ENCODE results near the gene DPYSL5.
"Not testable (repeated sequence)": the region's sequence is repeated elsewhere in the genome, so short reads cannot be mapped to it uniquely, and the experiment has no call there.

DPYSL5 gene, protein sequence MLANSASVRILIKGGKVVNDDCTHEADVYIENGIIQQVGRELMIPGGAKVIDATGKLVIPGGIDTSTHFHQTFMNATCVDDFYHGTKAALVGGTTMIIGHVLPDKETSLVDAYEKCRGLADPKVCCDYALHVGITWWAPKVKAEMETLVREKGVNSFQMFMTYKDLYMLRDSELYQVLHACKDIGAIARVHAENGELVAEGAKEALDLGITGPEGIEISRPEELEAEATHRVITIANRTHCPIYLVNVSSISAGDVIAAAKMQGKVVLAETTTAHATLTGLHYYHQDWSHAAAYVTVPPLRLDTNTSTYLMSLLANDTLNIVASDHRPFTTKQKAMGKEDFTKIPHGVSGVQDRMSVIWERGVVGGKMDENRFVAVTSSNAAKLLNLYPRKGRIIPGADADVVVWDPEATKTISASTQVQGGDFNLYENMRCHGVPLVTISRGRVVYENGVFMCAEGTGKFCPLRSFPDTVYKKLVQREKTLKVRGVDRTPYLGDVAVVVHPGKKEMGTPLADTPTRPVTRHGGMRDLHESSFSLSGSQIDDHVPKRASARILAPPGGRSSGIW

GRCh38 chr2:26847655-26848335 is at the start of gene DPYSL5:
Gene DPYSL5, plus strand, starts transcription at chr2:26848132. Its CDS starts 50,368 bp downstream, at chr2:26898500.
- DNase-seq, result peak in 1 of 2 experiments; percentile 22

GRCh38 chr2:26801328-26801727 is 46.6 kb upstream of the DPYSL5 start:
- DNase-seq, result no peak

- DNase-seq, result no peak
Observed at GRCh38 chr2:26801796-26802195, 46.1 kb upstream of the DPYSL5 start.

DNA sequence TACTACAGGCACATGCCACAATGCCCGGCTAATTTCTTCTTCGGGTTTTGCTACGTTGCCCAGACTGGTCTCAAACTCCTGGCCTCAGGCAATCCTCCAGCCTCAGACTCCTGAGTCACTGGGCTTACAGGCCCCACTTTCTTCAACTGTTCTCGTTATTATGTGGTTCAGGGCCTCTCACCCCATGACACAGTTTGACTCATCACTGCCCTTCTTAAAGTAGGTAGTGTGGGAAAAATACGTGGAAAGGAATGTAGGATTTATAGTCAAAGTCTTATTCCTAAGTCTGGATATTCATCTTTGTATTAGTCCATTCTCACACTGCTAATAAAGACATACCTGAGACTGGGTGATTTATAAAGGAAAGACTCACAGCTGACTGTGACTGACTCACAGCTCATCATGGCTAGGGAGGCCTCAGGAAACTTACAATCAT is 42.7 kb upstream of the DPYSL5 start:
- no peak for DNase-seq

GRCh38 chr2:26807788-26808460 is 40.0 kb upstream of the DPYSL5 start:
- DNase-seq, result no peak

GRCh38 chr2:26809211-26809610 is 38.7 kb upstream of the DPYSL5 start:
- DNase-seq, result no peak

GRCh38 chr2:26809876-26810577 is 37.9 kb upstream of the DPYSL5 start:
- no peak for DNase-seq

DNA sequence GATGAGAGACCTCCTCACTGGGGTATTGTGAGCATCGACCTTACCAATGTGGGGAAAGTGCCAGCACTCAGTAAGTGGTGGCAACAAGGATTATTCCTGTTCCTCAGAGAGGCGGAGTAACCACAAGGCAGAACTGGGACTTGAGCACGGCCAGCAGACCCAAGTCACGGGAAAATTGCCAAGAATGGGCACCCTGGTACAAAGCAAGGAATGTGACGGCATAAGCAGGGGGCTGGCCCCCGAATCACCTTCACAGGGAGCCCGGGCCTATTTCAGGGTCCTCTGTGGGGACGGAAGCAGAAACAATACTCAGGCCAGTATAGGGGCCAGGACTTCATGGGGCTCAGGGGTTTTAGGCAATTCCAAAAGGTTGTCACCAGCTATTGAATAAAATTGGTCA is 36.7 kb upstream of the DPYSL5 start:
- DNase-seq, result no peak

DNA sequence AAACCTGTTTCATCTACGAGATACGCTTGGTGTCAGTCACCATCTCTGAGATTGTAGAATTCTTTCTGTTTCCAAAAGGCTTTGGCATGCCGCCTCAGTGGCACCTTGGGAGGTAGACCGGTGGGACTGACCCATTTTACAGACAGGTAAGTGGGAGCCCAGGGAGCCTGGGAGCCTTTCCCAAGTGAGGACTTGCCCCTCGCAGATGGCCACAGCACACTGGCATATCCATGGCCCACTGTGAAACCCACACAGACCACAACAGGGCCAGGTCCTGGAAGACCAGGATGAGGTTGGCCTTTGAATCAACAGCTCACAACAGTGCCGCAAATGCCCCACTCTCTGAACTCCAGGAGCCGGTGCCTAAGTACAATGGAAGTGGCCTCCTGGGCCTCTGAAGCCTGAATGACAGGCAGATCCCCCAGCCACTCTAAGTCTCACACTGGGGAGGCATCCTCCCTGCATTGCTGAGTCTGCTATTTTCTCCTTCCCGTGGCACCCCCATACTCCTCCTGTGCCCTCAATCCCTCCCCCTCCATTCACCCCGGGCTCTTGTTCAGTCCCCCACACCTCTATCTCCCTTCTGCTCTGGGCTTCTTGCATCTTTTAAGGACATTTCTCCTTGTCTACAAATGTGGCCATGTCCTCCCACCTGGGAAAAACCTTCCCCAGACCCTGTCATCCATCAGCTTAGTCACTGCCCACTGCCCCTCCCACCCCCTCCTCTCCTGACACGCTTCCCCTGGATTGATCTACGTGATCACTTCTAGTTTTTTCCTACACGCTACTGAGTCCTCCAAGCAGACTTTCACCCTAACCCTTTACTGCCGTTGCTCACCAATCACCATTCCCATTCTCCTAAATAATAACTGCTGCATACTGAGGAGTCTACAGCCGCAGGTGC is 35.9 kb upstream of the DPYSL5 start:
- no peak for DNase-seq

GRCh38 chr2:26812731-26813130 is 35.2 kb upstream of the DPYSL5 start:
- DNase-seq, result no peak

GRCh38 chr2:26814072-26814765 is 33.7 kb upstream of the DPYSL5 start:
- not testable (repeated sequence) for DNase-seq

DNA sequence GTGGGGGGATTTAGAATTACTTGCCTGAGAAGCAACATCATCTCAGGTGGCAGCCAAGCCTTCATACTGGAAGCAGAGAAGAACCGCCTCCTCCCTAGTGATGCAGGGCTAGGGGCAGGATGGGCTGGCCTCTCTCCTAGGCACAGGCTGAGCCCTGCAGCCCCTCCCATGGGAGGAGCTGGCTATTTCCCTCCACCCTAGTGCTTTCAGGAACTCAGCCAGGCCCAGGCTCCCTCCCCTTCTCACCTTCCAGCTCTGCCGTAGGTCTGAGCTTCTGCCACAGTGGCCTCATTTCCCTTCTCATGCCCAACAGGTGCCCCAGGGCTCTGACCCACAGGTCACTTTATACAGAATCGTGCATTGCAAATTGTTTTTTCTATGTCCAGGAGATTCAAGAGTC is 31.0 kb upstream of the DPYSL5 start:
- no peak for DNase-seq

GRCh38 chr2:26818255-26818654 is 29.7 kb upstream of the DPYSL5 start:
- DNase-seq, result no peak

DNA sequence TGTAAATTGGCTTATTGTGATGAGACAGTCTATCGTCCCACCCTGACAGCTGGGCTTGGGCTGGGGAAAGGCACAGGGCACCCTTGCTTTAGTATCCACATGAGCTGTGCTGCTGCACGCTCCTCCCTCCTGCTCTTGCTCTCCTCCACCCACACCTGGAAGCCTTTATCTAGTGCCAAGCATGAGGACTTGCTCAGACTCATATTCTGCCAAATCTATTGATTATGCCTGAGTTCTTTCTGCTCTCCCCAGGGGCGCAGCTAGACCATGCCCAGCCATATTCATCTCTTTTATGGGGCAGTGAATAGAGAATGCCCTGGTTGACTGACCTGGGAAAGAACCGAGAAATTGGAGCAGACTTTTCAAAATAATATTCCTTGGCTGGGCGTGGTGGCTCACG is 29.0 kb upstream of the DPYSL5 start:
- no peak for DNase-seq

DNA sequence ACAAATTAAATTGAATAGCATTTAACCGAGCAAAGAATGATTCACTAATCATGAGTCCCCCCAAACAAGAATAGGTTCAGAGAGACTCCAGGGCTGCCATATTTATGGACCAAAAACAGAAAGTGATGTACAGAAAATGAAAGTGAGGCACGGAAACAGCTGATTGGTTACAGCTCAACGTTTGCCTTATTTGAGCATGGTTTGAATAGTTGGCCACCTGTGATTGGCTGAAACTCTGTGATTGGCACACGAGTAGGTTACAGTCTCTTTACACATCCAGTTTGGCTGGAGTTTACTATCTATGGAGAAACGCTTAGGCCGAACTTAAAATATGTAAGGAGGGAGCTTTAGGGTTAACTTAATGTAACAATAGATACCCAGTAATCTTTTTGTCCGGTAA is 27.0 kb upstream of the DPYSL5 start:
- no peak for DNase-seq

- DNase-seq, result no peak
Observed at GRCh38 chr2:26822877-26823276, 25.1 kb upstream of the DPYSL5 start.

DNA sequence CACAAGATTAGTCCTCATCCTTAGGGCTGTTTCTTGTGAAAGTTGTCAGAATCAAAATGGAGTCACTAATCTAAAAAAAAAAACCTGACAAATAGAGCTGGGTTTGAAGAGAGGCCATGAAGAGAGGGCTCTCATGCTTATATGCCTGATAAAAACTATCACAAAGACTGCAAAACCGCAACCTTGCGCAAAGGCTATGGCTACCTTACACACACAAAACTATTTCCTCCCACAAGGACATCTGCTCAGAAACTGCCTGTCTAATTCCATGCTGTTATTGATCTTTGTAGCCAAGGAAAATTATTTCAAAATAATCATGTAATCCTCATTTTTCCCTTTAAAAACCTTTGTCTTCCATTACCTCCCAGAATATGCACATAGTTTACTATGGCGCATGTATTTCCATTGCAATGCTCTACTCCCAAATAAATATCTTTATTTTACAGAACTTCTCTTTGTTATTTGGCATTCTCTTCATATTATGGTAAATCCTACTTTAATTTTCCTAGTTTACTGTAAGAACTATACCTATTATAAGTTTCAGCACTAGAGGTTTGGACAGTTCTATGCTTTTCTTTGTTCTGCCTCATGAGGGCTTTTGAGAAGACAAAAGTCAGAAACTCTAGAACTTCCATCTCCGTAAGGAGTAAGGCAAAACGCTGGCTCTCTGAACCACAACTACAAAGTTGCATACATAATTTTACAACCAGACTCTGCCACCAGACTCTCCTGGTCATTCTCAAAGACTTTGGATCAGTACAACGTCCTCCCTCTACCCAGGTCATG is 9.6 kb upstream of the DPYSL5 start:
- DNase-seq, result no peak

GRCh38 chr2:26840937-26841610 is 6.9 kb upstream of the DPYSL5 start:
- DNase-seq, result no peak

DNA sequence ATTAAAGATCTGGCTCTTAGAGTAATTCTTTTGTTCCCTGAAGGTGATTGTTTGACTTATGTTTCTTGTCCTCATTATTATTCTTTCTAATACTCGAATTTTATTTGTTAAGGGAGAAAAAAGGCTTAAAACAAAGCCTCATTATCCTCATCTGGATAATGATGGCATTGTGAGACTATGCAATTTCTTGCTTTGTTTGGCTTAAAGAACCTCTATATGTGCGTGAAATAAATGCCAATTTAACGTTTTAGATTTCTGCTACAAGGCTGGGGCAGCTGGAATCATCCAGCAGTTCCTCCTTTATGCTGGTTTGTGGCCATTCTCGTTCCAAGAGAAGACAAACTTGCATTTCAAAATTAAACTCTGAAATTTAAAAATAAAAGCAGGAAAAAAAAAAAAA is 4.9 kb upstream of the DPYSL5 start:
- no peak for DNase-seq

GRCh38 chr2:26845021-26845420 is 2.9 kb upstream of the DPYSL5 start:
- DNase-seq, result no peak

All from stimulated activated CD4-positive, alpha-beta T cell treated with anti-CD3 and anti-CD28 coated beads, Interleukin-4, amount 100 ng/mL, for 4 hours (primary cell).